GM12878 (cell line): ENCODE data around the gene DDX27. TPM values are rescaled to one million over a fixed set of nuclear protein-coding genes. Genes with fewer than 3 reads are reported as not detected.

Source experiments
- ATAC-seq: fragments of 200-7000 bp; cut with Tn5 transposase; 3 replicates; pipeline ENCODE4 v1.9.1; 2020; ENCODE audit warnings: mild to moderate bottlenecking, moderate library complexity
- BruUV-seq: library from RNA; stranded (reverse); fragments of 400-500 nt; replicated peaks from 2 replicates; lab custom pipeline; 2021; lab: Mats Ljungman, UMichigan
- CTCF ChIA-PET: fragments of 300-600 bp; sonication (Branson Sonifier 250); formaldehyde crosslinking; extraction: SDS; loops from one replicate; lab custom pipeline; 2021; ENCODE audit warnings: inconsistent platforms; lab: Yijun Ruan, JAX
- POLR2A ChIA-PET: fragments of 350-600 bp; formaldehyde crosslinking; extraction: SDS; loops from one replicate; lab custom pipeline; 2021; ENCODE audit warnings: inconsistent platforms; lab: Charles Lee
- RAD21 ChIA-PET: fragments of 300-600 bp; sonication (Branson Sonifier 250); formaldehyde crosslinking; loops from one replicate; lab custom pipeline; 2023; ENCODE audit warnings: antibody characterized with exemption; ENCODE audit not compliant: unreplicated experiment; lab: Charles Lee
- SMC1A ChIA-PET: fragments of 300-600 bp; sonication (Branson Sonifier 250); formaldehyde crosslinking; loops from one replicate; lab custom pipeline; 2023; ENCODE audit not compliant: unreplicated experiment, uncharacterized antibody; lab: Charles Lee
- DNase-seq: peaks from one replicate; pipeline ENCODE4 v3.0.0-alpha.2; 2011; ENCODE audit warnings: low read depth, low spot score
- FAIRE-seq: peaks from 3 replicates; lab custom pipeline; 2011; peaks lifted over from hg19 to GRCh38; lab: Jason Lieb, UNC
- H2AFZ ChIP-seq: 2 replicates; pipeline ENCODE4 v1.6.0; 2011; ENCODE audit warnings: low read depth, low read length, control low read depth; ENCODE audit not compliant: control insufficient read depth
- H3K27ac ChIP-seq: 2 replicates; pipeline ENCODE4 v1.5.1; 2011; ENCODE audit warnings: control low read depth; ENCODE audit not compliant: control insufficient read depth, insufficient read depth
- H3K27me3 ChIP-seq, 2 experiments: replicated peaks in 1 of 2; 2 replicates each; pipeline versions ENCODE4 v1.6.0 to v1.6.1; 2011; ENCODE audit warnings: low read length in 1 of 2; ENCODE audit not compliant: control insufficient read depth in 2 of 2, insufficient read depth in 2 of 2
- H3K36me3 ChIP-seq, 2 experiments: 2 replicates each; pipeline ENCODE4 v1.5.1; 2011; ENCODE audit warnings: low read length in 1 of 2; ENCODE audit not compliant: control insufficient read depth in 2 of 2, insufficient read depth in 2 of 2
- H3K4me1 ChIP-seq: 2 replicates; pipeline ENCODE4 v1.6.1; 2011; ENCODE audit warnings: mild to moderate bottlenecking, low read length, moderate library complexity, mixed read lengths; ENCODE audit not compliant: control insufficient read depth, insufficient read depth
- H3K4me2 ChIP-seq: 2 replicates; pipeline ENCODE4 v1.6.0; 2011; ENCODE audit warnings: control low read depth; ENCODE audit not compliant: control insufficient read depth, insufficient read depth
- H3K4me3 ChIP-seq: fragments of 200-600 bp; sonication (generic); 2 replicates; pipeline ENCODE4 v1.5.1; 2016
- H3K79me2 ChIP-seq: 2 replicates; pipeline ENCODE4 v1.6.0; 2011; ENCODE audit warnings: low read length; ENCODE audit not compliant: control insufficient read depth, insufficient read depth
- H3K9ac ChIP-seq: 2 replicates; pipeline ENCODE4 v1.8.0; 2011; ENCODE audit warnings: low read length, control low read depth, mixed read lengths; ENCODE audit not compliant: control insufficient read depth, insufficient read depth
- H3K9me3 ChIP-seq: replicated peaks from 3 replicates; pipeline ENCODE4 v1.5.1; 2011; ENCODE audit warnings: mild to moderate bottlenecking, low read length; ENCODE audit not compliant: control insufficient read depth, insufficient read depth
- H4K20me1 ChIP-seq: 2 replicates; pipeline ENCODE4 v1.6.0; 2011; ENCODE audit not compliant: control insufficient read depth, insufficient read depth
- BHLHE40 ChIP-seq, 2 experiments: fragments of 450-650 bp in 1 of 2; IDR thresholded peaks; 2 replicates each; pipeline ENCODE4 v1.6.1; 2011 to 2017; ENCODE audit warnings: low read depth in 2 of 2, borderline replicate concordance in 1 of 2, improper control_type of control experiment in 1 of 2, low read length in 1 of 2, mild to moderate bottlenecking in 1 of 2
- DPF2 ChIP-seq: fragments of 450-650 bp; IDR thresholded peaks from 2 replicates; pipeline ENCODE4 v1.6.1; 2017; ENCODE audit warnings: mild to moderate bottlenecking
- EGR1 ChIP-seq, 2 experiments: IDR thresholded peaks; 1 replicate in 1 of 2; 2 replicates in 1 of 2; pipeline ENCODE4 v1.6.1; 2011 to 2012; ENCODE audit warnings: low read depth in 2 of 2, low read length in 2 of 2, borderline replicate concordance in 1 of 2, mild to moderate bottlenecking in 1 of 2, moderate library complexity in 1 of 2
- ELK1 ChIP-seq: IDR thresholded peaks from 2 replicates; pipeline ENCODE4 v1.6.1; 2012; ENCODE audit warnings: low read depth, low read length, improper control_type of control experiment
- FOS ChIP-seq: IDR thresholded peaks from 3 replicates; pipeline ENCODE4 v1.6.1; 2011; ENCODE audit warnings: borderline replicate concordance; ENCODE audit not compliant: insufficient read length; ENCODE audit errors: extremely low read depth
- GATAD2B ChIP-seq: fragments of 450-650 bp; conservative IDR thresholded peaks from 2 replicates; pipeline ENCODE4 v1.6.1; 2017; ENCODE audit warnings: low read depth, mild to moderate bottlenecking, moderate library complexity
- KDM1A ChIP-seq: fragments of 200-600 bp; sonication (generic); IDR thresholded peaks from 2 replicates; pipeline ENCODE4 v1.6.1; 2016; ENCODE audit warnings: borderline replicate concordance
- MEF2B ChIP-seq: fragments of 450-650 bp; IDR thresholded peaks from 2 replicates; pipeline ENCODE4 v1.6.1; 2018; ENCODE audit warnings: mild to moderate bottlenecking, moderate library complexity; ENCODE audit not compliant: partially characterized antibody, poor library complexity, severe bottlenecking
- MLLT1 ChIP-seq: fragments of 450-650 bp; IDR thresholded peaks from 2 replicates; pipeline ENCODE4 v1.6.1; 2016; ENCODE audit warnings: mild to moderate bottlenecking
- MYC ChIP-seq: IDR thresholded peaks from 2 replicates; pipeline ENCODE4 v1.6.1; 2011; ENCODE audit warnings: mild to moderate bottlenecking, low read length, moderate library complexity, inconsistent platforms; ENCODE audit not compliant: insufficient read depth, insufficient replicate concordance, insufficient read length, severe bottlenecking
- POLR2AphosphoS2 ChIP-seq: IDR thresholded peaks from 2 replicates; pipeline ENCODE4 v1.6.1; 2011; ENCODE audit warnings: low read depth, mild to moderate bottlenecking, low read length, improper control_type of control experiment, moderate library complexity
- RCOR1 ChIP-seq: conservative IDR thresholded peaks from 2 replicates; pipeline ENCODE4 v1.6.1; 2012; ENCODE audit warnings: low read depth, low read length, improper control_type of control experiment
- SREBF2 ChIP-seq: IDR thresholded peaks from 2 replicates; pipeline ENCODE4 v1.6.1; 2012; ENCODE audit warnings: mild to moderate bottlenecking, low read length
- SUZ12 ChIP-seq: fragments of 200-600 bp; sonication (generic); IDR thresholded peaks from one replicate; pipeline ENCODE4 v1.6.1; 2018; ENCODE audit warnings: antibody characterized with exemption, mild to moderate bottlenecking; ENCODE audit not compliant: unreplicated experiment
- ZNF622 ChIP-seq: fragments of 450-650 bp; IDR thresholded peaks from 2 replicates; pipeline ENCODE4 v1.6.1; 2017; ENCODE audit warnings: mild to moderate bottlenecking, inconsistent platforms
- WGBS: methylation state at CpG from one replicate; pipeline ENCODE4 v1.1.6; 2016; ENCODE audit warnings: low lambda C conversion rate; ENCODE audit not compliant: insufficient replicate concordance, insufficient coverage; ENCODE audit errors: missing lambda C conversion rate; 5-methylcytosine and 5-hydroxymethylcytosine counted together
- in situ Hi-C: fragments of 300-500 bp; cut with MboI; formaldehyde crosslinking; loops from 9 replicates; pipeline ENCODE4 v1.14.3; 2018; ENCODE audit warnings: mixed read lengths
- intact Hi-C: fragments of 100-400 bp; cut with micrococcal nuclease; formaldehyde crosslinking; loops from one replicate; pipeline ENCODE4 v1.14.2; 2022; ENCODE audit not compliant: unreplicated experiment
- polyA plus RNA-seq, 11 experiments: library from polyadenylated mRNA; depleted of rRNA in 4 of 11; unstranded in 6 of 11; stranded (reverse) in 5 of 11; fragments of >200 nt; fragmentation: Nextera tagmentation in 4 of 11; fragmentation: Illumina TruSeq in 1 of 11; extraction: Ambion mirVana in 4 of 11; extraction: Trizol in 1 of 11; gene quantifications; 1 replicate in 1 of 11; 2 replicates in 10 of 11; pipeline versions ENCODE4 v1.2.1 to v1.2.3, GENCODE V29; 2011 to 2016; ENCODE audit warnings: inconsistent platforms in 2 of 11, missing spikeins in 2 of 11, low read depth in 1 of 11
- total RNA-seq, 4 experiments: library from RNA; depleted of rRNA in 3 of 4; stranded (reverse); fragments of >200 nt in 3 of 4; fragmentation: Illumina TruSeq in 1 of 4; extraction: Trizol in 1 of 4; gene quantifications; 2 replicates each; pipeline versions ENCODE4 v1.2.1 to v1.2.3, GENCODE V29; 2013 to 2021
- TF ChIP-seq, protein P1 (sequence below): IDR thresholded peaks from 2 replicates; pipeline ENCODE4 v1.6.1; 2012; ENCODE audit warnings: low read length, inconsistent platforms
- TF ChIP-seq, protein P2 (sequence below): fragments of 450-650 bp; formaldehyde crosslinking; IDR thresholded peaks from 2 replicates; pipeline ENCODE4 v1.5.0; 2022; ENCODE audit warnings: mild to moderate bottlenecking, missing genetic modification characterization

Gene DDX27
- total and polyA plus RNA-seq, 10 of the 15 experiments (the other 5 are each of a cell fraction or from before 2014, with no cell fraction given): 19.8 to 78.8 (median 54.9) TPM

- FAIRE-seq (no peak), DNase-seq (no peak), ATAC-seq (no peak)
- H3K79me2 ChIP-seq: peaks cover 16% of the 10 kb centered on the region
- no TSS peak for BruUV-seq
- SMC1A ChIA-PET: interaction anchor here (0.8 to 1.1 kb wide), 2 partner anchors 11 to 102 kb away, joined by 3 read pairs; no protein-coding TSS in a partner anchor
- no peak overlapping the region for H3K9ac ChIP-seq
- RAD21 ChIA-PET: interaction anchor here (1.3 kb wide), 1 partner anchor 46 kb away, joined by 3 read pairs; no protein-coding TSS in a partner anchor
- intact Hi-C loops (no loop called here), in situ Hi-C loops (no loop called here)
- no peak overlapping the region for H3K4me2 ChIP-seq
- CTCF ChIA-PET: no interaction called here
- WGBS: 36% methylated on average over 3 of the region's 3 CpGs
- TF ChIP-seq GATAD2B (no peak), ELK1 (no peak), POLR2AphosphoS2 (no peak), SREBF2 (no peak), FOS (no peak), BHLHE40 (IDR thresholded peaks at IDR 0.05; ENCODE audit: borderline replicate concordance in 1 of 2, low read depth in 2 of 2, low read length in 1 of 2) (no peak), RCOR1 (no peak), MYC (no peak), ZNF622 (no peak), DPF2 (no peak), MEF2B (no peak), SUZ12 (no peak), MLLT1 (no peak), KDM1A (no peak), EGR1 (IDR thresholded peaks at IDR 0.05; ENCODE audit: borderline replicate concordance in 1 of 2, low read depth in 2 of 2, low read length in 2 of 2) (no peak)
- TF ChIP-seq, protein P1, sequence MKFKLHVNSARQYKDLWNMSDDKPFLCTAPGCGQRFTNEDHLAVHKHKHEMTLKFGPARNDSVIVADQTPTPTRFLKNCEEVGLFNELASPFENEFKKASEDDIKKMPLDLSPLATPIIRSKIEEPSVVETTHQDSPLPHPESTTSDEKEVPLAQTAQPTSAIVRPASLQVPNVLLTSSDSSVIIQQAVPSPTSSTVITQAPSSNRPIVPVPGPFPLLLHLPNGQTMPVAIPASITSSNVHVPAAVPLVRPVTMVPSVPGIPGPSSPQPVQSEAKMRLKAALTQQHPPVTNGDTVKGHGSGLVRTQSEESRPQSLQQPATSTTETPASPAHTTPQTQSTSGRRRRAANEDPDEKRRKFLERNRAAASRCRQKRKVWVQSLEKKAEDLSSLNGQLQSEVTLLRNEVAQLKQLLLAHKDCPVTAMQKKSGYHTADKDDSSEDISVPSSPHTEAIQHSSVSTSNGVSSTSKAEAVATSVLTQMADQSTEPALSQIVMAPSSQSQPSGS: no peak
- TF ChIP-seq, protein P2, sequence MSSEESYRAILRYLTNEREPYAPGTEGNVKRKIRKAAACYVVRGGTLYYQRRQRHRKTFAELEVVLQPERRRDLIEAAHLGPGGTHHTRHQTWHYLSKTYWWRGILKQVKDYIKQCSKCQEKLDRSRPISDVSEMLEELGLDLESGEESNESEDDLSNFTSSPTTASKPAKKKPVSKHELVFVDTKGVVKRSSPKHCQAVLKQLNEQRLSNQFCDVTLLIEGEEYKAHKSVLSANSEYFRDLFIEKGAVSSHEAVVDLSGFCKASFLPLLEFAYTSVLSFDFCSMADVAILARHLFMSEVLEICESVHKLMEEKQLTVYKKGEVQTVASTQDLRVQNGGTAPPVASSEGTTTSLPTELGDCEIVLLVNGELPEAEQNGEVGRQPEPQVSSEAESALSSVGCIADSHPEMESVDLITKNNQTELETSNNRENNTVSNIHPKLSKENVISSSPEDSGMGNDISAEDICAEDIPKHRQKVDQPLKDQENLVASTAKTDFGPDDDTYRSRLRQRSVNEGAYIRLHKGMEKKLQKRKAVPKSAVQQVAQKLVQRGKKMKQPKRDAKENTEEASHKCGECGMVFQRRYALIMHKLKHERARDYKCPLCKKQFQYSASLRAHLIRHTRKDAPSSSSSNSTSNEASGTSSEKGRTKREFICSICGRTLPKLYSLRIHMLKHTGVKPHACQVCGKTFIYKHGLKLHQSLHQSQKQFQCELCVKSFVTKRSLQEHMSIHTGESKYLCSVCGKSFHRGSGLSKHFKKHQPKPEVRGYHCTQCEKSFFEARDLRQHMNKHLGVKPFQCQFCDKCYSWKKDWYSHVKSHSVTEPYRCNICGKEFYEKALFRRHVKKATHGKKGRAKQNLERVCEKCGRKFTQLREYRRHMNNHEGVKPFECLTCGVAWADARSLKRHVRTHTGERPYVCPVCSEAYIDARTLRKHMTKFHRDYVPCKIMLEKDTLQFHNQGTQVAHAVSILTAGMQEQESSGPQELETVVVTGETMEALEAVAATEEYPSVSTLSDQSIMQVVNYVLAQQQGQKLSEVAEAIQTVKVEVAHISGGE (CRISPR knock-in tag): no peak
- no peak overlapping the region for H2AFZ ChIP-seq
- peaks cover 19 to 30% of the 10 kb centered on the region in 2 experiments for H3K36me3 ChIP-seq
- peaks cover 7% of the 10 kb centered on the region for H3K9me3 ChIP-seq
- no peak overlapping the region for H3K27ac ChIP-seq
- no peak overlapping the region for H3K4me3 ChIP-seq
- POLR2A ChIA-PET: interaction anchor here (0.8 to 1.9 kb wide), 3 partner anchors 10 to 20 kb away, joined by 3 to 6 read pairs (median 4); no protein-coding TSS in a partner anchor
- no peaks in the 10 kb centered on the region for H3K27me3 ChIP-seq
- peaks cover 3% of the 10 kb centered on the region for H4K20me1 ChIP-seq
- H3K4me1 ChIP-seq: peaks cover 5% of the 10 kb centered on the region; the same call in 1 of the 2 replicates
Observed at GRCh38 chr20:49292010-49292409, 72.8 kb downstream of the DDX27 start.
